GM21423 (cell line): Measurements from ENCODE around the gene SRSF5.
A peak's percentile ranks its signal among the peaks of the same experiment; 100 is the strongest.
"Not testable (repeated sequence)": the region's sequence is repeated elsewhere in the genome, so short reads cannot be mapped to it uniquely, and the experiment has no call there.

Experiments
- ATAC-seq: cut with Tn5 transposase; IDR thresholded peaks from one replicate; pipeline ENCODE4 v1.9.1; 2021; ENCODE audit warnings: mild to moderate bottlenecking, moderate library complexity; ENCODE audit not compliant: unreplicated experiment

Gene SRSF5

DNA sequence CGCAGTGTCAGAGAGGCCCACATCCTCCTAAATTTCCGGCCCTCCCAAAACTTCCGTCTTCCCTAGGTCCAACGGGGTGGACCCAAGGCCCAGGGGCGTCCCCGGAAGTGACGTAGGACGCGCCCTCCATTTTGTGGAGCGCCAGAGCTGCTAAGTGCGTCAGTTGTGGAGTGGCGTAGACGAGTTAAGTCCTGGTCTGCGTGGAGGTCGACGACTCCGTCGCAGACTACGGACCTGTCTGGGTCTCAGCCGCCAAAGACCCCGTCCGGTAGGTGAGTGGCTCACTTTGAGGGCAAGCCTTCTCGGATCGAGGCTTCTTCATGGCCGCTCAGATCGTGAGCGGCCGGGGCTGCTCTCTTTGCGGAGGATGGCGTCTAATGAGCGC lies at the start of gene SRSF5:
SRSF5 (plus strand) TSS at position 159 of the 385 bp plus-strand sequence. CDS start 1,015 bp downstream, outside the sequence.
- ATAC-seq: peak; percentile 86

GRCh38 chr14:69718614-69719013 lies 48.3 kb upstream of the SRSF5 start:
- not testable (repeated sequence) for ATAC-seq

GRCh38 chr14:69719501-69719951 lies 47.4 kb upstream of the SRSF5 start:
- no peak for ATAC-seq

GRCh38 chr14:69720912-69721311 lies 46.0 kb upstream of the SRSF5 start:
- no peak for ATAC-seq

DNA sequence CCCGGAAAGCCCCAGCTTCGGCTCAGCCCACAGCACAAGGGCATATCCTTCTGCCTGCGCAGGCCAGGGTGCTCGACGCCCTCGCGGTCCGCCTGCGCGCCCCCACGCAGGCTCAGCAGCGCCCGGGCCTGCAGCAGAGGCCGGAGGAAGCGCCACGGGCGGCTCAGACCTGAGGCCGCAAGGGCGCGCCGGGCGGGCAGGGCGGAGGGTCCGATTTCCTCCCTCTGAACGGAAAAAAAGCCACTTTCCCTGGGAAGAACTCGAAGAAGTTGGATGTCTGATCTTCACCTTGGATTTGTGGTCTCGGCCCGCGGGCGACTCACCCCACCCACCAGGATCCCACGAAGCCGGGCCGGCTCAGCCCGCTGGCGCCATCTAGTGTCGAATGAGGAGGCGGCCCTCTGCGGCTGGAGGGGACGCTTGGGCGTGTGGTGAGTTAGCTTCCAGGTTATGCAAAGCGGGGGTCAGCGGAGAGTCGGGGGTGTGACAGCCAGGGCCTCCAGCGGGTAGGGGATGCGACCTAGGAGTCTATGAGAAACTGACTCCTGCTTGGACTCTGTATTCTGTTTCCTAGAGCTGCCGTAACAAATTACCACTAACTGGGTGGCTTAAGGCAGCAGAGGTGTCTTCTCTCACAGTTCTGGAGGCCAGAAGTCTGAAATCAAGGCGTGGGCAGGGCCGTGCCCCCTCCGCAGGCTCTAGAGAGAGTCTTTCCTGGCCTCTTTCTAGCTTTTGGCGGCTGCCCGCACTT lies 40.0 kb upstream of the SRSF5 start:
- peak; percentile 85 for ATAC-seq

DNA sequence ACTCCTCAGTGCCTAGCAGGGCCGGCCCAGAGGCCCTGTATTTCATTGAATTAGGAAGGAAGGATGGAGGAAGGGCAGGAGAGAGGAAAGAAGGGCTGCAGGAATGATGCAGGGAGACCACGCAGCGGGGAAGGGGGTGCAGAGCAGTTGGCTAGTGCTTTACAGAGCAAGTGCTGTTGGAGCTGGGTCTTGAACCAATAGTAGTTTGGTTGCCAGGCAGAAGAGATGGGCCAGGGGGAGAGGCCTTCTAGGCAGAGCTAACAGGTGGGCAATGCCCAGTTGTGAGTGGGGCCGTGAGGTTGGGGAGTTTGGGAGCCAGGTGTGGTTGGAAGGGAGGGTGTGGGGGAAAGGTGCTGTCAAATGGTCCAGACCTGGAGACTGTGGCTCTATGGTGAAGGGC lies 39.1 kb upstream of the SRSF5 start:
- no peak for ATAC-seq

- not testable (repeated sequence) for ATAC-seq
Measured at GRCh38 chr14:69731919-69732598, 34.9 kb upstream of the SRSF5 start.

DNA sequence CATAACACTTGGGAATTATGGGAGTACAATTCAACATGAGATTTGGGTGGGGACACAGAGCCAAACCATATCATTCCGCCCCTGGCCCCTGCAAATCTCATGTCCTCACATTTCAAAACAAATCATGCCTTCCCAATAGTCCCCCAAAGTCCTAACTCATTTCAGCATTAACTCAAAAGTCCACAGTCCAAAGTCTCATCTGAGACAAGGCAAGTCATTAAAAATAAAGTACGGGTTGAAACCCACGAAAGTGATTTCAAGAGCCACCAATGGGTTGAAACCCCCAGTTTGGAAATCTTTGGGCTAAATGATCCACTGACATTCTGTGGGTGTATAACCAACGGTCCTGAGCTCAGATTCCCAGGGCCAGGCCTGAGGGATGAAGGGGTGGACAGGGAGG lies 30.5 kb upstream of the SRSF5 start:
- ATAC-seq: not testable (repeated sequence)

GRCh38 chr14:69741055-69741454 lies 25.9 kb upstream of the SRSF5 start:
- no peak for ATAC-seq

- ATAC-seq: peak; percentile 64
Measured at GRCh38 chr14:69749956-69750355, 17.0 kb upstream of the SRSF5 start.

DNA sequence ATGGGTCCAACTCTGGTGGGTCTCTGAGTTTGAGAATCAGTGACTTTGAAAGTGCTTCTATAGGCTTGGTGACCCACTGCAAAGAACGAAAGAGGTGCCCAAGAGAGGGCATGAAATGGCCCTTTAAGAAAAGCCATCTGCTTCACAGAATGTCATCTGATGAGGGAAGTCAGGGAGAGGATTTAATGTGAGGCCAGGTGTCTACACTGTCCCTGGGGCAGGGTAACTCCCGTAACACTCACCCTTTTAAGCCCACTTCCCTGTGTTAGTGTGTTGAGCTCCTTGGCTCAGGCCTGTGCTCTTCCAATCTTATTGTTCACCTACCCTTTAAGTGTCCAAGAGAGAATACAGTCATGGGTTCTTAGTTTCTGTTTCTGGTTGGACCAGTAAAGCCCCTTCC lies 16.4 kb upstream of the SRSF5 start:
- ATAC-seq: no peak

DNA sequence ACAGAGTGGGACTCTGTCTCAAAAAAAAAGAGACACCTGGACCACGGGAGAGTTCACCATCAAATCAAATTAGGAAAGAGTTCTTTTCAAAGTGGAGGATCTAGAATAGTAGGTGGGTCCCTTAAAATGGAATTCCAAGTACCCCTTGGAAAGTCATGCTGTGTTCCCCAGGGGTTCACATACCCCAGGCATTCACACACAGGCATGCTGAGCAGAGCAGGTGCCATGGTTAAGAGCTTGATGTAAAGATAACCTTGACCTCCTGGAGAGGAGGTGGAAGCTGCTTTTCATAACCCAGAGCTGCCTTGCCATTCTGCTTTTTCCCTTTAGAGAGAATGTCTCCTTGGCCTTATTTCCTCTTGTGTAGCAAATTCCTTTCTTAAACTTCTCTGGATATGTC lies 14.2 kb upstream of the SRSF5 start:
- no peak for ATAC-seq

DNA sequence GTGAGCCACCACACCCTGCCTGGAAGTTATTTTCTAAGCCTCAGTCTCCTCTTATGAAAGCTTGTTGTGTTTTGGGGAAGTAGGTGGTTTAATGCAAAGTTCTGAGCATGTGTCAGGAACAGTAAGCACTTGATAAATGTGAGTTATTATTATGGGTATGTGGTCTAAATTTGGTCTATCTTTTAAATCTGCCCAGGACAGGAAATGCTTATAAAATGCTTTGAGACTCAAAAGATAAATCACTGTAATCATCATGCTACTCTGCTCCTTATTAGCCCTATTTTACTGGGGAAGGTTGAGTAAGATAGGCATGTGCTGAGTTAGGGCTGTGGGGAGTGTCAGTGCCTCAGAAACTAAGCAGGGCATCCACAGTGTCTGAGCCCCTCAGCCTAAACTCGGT lies 13.1 kb upstream of the SRSF5 start:
- no peak for ATAC-seq

GRCh38 chr14:69754487-69754886 lies 12.5 kb upstream of the SRSF5 start:
- ATAC-seq: no peak

DNA sequence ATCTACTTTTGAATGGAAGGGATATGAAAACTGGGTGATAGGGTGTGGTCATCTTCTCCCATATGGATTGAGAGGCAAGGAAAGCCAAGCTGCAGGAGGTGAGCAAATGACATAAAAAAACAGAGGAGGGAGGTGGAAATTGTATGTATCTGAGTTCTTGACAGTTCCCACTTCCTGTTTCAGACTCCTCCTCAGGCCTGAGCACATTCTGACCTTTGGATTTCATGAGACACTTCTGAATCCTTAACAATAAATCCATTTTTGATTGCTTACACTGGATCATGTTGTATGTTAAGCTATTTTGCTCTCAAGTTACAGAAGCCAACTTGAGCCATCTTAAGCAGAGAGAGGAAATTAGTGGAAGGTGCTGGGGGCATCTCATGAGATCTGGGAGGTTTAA lies 11.6 kb upstream of the SRSF5 start:
- no peak for ATAC-seq

DNA sequence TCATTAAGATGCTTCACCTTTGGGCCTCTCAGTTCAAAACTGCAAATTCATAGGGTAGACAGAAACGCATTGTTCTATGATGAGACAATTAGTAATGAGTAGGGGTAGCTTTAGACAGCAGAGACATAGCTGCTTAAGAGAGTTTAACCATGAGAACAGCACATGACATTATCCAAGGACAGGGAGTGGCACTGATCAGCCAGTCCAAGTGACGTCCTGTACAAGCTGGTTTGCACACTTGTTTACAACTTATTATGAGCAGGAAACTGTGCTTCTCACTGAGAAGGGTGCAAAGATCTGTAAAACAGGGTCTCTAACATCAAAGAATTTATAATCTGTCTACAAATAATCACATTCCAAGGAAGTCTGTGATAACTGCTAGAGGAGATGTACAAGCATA lies 11.2 kb upstream of the SRSF5 start:
- no peak for ATAC-seq

DNA sequence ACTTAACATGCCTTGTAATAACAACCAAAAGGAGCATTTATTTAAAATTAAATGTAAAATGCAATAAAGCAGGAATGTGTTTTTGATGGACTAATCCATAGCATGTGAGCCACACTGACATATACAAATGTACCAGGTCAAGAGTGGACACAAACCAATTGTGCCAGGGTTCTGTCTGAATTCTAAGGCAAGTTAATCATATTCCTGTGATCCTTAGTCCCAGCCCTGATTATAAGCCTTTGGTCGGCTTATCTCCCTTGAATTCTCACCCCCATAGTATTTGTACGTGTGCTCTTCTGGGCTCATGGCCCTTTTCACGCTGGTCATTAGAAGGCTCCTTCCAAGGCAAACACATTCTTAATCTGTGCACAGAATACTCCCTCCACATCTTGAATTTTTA lies 10.6 kb upstream of the SRSF5 start:
- ATAC-seq: no peak

DNA sequence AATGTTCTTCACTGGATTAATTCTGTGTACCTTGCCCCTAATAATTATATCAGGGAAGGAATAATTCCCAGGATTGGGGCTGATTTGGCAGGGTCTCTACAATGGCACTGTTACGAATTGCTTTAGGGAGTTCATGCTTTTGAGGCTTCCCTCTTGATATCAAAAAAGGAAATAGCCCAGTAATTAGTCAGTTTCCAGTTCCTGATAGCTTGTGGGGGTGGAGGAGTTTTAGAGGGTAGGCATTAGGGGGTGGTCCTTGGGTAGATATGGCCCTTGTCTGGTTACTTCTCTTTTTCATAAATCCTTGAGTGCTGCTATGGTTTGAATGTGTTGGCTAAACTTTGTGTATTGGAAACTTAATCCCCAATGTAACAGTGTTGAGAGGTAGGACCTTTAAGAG lies 6.1 kb upstream of the SRSF5 start:
- no peak for ATAC-seq

- ATAC-seq: no peak
Measured at GRCh38 chr14:69763761-69764510, 3.0 kb upstream of the SRSF5 start.

- ATAC-seq: peak; percentile 56
Measured at GRCh38 chr14:69767369-69767999, 542 bp downstream of the SRSF5 start.

DNA sequence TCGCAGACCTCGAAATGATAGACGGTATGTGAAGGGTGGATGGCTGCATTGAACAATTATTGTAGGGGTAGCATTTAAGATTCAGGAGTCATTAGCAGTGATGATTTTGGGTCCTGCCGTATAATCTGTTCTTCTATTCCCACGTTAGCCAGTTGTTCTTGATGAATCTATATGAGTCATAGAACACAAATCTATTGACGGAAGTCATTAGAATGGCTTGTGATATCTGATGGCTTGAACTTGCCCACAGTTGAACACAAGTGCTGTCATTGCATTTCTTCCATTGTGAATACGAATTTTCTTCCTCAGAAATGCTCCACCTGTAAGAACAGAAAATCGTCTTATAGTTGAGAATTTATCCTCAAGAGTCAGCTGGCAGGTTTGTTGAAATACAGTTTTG lies 1.9 kb downstream of the SRSF5 start:
- no peak for ATAC-seq
